SK-N-SH treated with all-trans-retinoic acid at 6 μM for 48 hours (cell line): Measurements from ENCODE around the gene AMELY.

Experiments
- ATAC-seq: fragments of 200-7000 bp; cut with Tn5 transposase; 3 replicates; pipeline ENCODE4 v1.9.1; 2020; ENCODE audit warnings: mild to moderate bottlenecking, moderate library complexity
- ARNTL ChIP-seq: fragments of 450-650 bp; formaldehyde crosslinking; IDR thresholded peaks from 2 replicates; pipeline ENCODE4 v1.5.0; 2020; ENCODE audit warnings: low read depth, mild to moderate bottlenecking, moderate library complexity, borderline replicate concordance
- BACH2 ChIP-seq: fragments of 250-450 bp; sonication (Bioruptor Pico); IDR thresholded peaks from 2 replicates; pipeline ENCODE4 v1.9.0; 2021; ENCODE audit warnings: mild to moderate bottlenecking, borderline replicate concordance
- CREB5 ChIP-seq: fragments of 250-450 bp; sonication (Bioruptor Pico); IDR thresholded peaks from 2 replicates; pipeline ENCODE4 v1.5.1; 2020; ENCODE audit warnings: low read depth, mild to moderate bottlenecking, moderate library complexity
- CSDC2 ChIP-seq: fragments of 250-450 bp; sonication (Bioruptor Pico); IDR thresholded peaks from 2 replicates; pipeline ENCODE4 v1.5.0; 2020; ENCODE audit warnings: mild to moderate bottlenecking, moderate library complexity
- CSRNP3 ChIP-seq: fragments of 250-450 bp; sonication (Bioruptor Pico); IDR thresholded peaks from 2 replicates; pipeline ENCODE4 v1.5.1; 2021; ENCODE audit warnings: mild to moderate bottlenecking, moderate library complexity
- ESRRG ChIP-seq: fragments of 250-450 bp; sonication (Bioruptor Pico); IDR thresholded peaks from 2 replicates; pipeline ENCODE4 v1.6.1; 2021; ENCODE audit warnings: mild to moderate bottlenecking
- GLIS3 ChIP-seq: fragments of 250-450 bp; sonication (Bioruptor Pico); IDR thresholded peaks from 2 replicates; pipeline ENCODE4 v1.5.0; 2020; ENCODE audit warnings: mild to moderate bottlenecking, moderate library complexity
- ISL1 ChIP-seq: fragments of 250-450 bp; sonication (Bioruptor Pico); IDR thresholded peaks from 2 replicates; pipeline ENCODE4 v2.1.2; 2022; ENCODE audit warnings: mild to moderate bottlenecking, moderate library complexity
- POU6F1 ChIP-seq: fragments of 250-450 bp; sonication (Bioruptor Pico); IDR thresholded peaks from 2 replicates; pipeline ENCODE4 v1.8.0; 2021; ENCODE audit warnings: low read depth, mild to moderate bottlenecking, moderate library complexity, borderline replicate concordance
- PPARA ChIP-seq: fragments of 250-450 bp; sonication (Bioruptor Pico); IDR thresholded peaks from 2 replicates; pipeline ENCODE4 v1.5.0; 2020; ENCODE audit warnings: mild to moderate bottlenecking, borderline replicate concordance
- RARB ChIP-seq: fragments of 250-450 bp; sonication (Bioruptor Pico); IDR thresholded peaks from 2 replicates; pipeline ENCODE4 v1.8.0; 2021; ENCODE audit warnings: mild to moderate bottlenecking, moderate library complexity
- SNAI2 ChIP-seq: fragments of 250-450 bp; sonication (Bioruptor Pico); IDR thresholded peaks from 2 replicates; pipeline ENCODE4 v1.5.0; 2020; ENCODE audit warnings: mild to moderate bottlenecking, moderate library complexity
- TCF4 ChIP-seq: fragments of 250-450 bp; sonication (Bioruptor Pico); IDR thresholded peaks from 2 replicates; pipeline ENCODE4 v1.8.0; 2021; ENCODE audit warnings: mild to moderate bottlenecking, moderate library complexity, borderline replicate concordance
- TOX ChIP-seq: fragments of 250-450 bp; sonication (Bioruptor Pico); IDR thresholded peaks from 2 replicates; pipeline ENCODE4 v1.8.0; 2021; ENCODE audit warnings: mild to moderate bottlenecking, moderate library complexity, borderline replicate concordance
- ZFP3 ChIP-seq: fragments of 250-450 bp; sonication (Bioruptor Pico); IDR thresholded peaks from 2 replicates; pipeline ENCODE4 v1.5.0; 2020; ENCODE audit warnings: mild to moderate bottlenecking, moderate library complexity
- ZFP30 ChIP-seq: fragments of 450-650 bp; formaldehyde crosslinking; IDR thresholded peaks from 2 replicates; pipeline ENCODE4 v1.5.0; 2022; ENCODE audit warnings: mild to moderate bottlenecking, moderate library complexity
- ZNF565 ChIP-seq: fragments of 450-650 bp; formaldehyde crosslinking; conservative IDR thresholded peaks from 2 replicates; pipeline ENCODE4 v1.5.0; 2020; ENCODE audit warnings: low read depth, mild to moderate bottlenecking, moderate library complexity
- TF ChIP-seq, protein P1 (sequence below): fragments of 250-450 bp; sonication (Bioruptor Pico); IDR thresholded peaks from 2 replicates; pipeline ENCODE4 v1.8.0; 2020; ENCODE audit warnings: mild to moderate bottlenecking, moderate library complexity, borderline replicate concordance
- TF ChIP-seq, protein P2 (sequence below): fragments of 250-450 bp; sonication (Bioruptor Pico); IDR thresholded peaks from 2 replicates; pipeline ENCODE4 v1.5.0; 2020; ENCODE audit warnings: mild to moderate bottlenecking, moderate library complexity

Gene AMELY

DNA sequence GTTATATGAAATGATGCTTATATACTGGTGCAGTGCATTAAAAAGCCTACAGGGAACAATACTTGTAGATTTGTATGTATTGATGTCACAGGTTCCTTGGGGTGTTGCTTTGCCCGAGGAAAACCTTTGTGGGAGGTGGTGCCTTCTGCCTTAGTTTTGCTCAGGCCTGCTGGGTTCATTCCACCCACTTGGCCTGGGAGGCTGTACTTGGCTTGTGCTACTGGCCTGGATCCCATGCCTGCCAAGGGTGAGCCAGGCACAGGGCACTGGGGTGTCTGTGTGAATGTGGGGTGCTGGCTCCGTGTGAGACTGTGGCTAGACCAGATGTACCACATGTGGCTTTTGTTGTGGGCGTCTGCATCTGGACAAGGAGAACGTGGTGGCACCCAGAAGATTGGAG, 16.7 kb upstream of the AMELY start (continued):
- TF ChIP-seq POU6F1 (CRISPR knock-in tag) (no peak), ARNTL (CRISPR knock-in tag) (no peak)

DNA sequence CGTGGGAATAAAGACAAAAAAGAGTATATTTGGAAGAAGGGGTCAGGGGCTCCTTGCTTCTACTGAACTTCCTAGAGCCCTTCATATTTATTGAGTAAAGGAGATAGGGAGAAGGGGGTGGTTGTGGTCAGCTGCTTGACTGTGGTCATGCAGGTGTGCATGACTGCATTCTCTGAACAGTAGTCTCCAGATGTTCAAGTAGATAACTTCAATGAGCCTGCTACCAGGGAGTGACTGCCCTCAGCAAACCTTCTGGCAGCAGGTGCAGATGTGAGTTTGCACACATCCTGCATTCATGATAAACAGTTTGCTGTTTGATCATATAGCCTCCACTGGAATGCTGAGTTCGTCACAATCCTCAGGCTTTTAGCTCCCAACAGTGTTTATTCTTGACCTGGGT, 9.5 kb upstream of the AMELY start:
- ATAC-seq, result no peak
- TF ChIP-seq GLIS3 (CRISPR knock-in tag) (no peak), PPARA (CRISPR knock-in tag) (no peak), ESRRG (CRISPR knock-in tag) (no peak), ZFP3 (CRISPR knock-in tag) (no peak), BACH2 (CRISPR knock-in tag) (no peak)
- TF ChIP-seq, protein P1, sequence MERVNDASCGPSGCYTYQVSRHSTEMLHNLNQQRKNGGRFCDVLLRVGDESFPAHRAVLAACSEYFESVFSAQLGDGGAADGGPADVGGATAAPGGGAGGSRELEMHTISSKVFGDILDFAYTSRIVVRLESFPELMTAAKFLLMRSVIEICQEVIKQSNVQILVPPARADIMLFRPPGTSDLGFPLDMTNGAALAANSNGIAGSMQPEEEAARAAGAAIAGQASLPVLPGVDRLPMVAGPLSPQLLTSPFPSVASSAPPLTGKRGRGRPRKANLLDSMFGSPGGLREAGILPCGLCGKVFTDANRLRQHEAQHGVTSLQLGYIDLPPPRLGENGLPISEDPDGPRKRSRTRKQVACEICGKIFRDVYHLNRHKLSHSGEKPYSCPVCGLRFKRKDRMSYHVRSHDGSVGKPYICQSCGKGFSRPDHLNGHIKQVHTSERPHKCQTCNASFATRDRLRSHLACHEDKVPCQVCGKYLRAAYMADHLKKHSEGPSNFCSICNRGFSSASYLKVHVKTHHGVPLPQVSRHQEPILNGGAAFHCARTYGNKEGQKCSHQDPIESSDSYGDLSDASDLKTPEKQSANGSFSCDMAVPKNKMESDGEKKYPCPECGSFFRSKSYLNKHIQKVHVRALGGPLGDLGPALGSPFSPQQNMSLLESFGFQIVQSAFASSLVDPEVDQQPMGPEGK, result no peak

DNA sequence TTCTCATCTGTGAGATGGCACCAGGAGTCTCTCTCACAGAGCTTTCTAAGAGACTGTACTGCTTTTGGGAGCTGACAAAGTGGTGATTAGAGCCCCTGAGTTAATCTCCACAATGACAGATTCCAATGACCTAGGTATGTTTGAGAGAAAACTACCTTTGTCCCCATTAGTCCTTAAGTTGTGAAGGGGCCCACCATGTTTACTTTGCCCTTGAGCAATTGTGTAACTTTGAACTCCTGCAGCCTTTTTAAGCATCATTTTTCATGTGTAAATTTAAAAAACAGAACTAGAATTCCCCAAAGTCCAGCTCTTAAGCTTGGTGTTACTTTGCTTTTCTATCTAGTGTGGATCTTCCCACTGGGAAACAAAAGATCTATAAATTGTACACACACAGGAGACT, 1.8 kb upstream of the AMELY start:
- no peak for TF ChIP-seq CSRNP3 (CRISPR knock-in tag)
- TF ChIP-seq ISL1 (CRISPR knock-in tag), result no peak
- no peak for TF ChIP-seq PPARA (CRISPR knock-in tag)
- TF ChIP-seq ZNF565 (CRISPR knock-in tag), result no peak
- TF ChIP-seq ARNTL (CRISPR knock-in tag), result no peak
- no peak for TF ChIP-seq BACH2 (CRISPR knock-in tag)
- no peak for TF ChIP-seq TOX (CRISPR knock-in tag)
- TF ChIP-seq, all 23 proteins: peak for 0
- ATAC-seq, result no peak

GRCh38 chrY:6910372-6911252, 940 bp downstream of the AMELY start, which contains the start of gene TBL1Y:
Gene TBL1Y, plus strand, starts transcription at chrY:6910697. Its CDS starts 114,388 bp downstream, at chrY:7025085.
- TF ChIP-seq, protein P2, sequence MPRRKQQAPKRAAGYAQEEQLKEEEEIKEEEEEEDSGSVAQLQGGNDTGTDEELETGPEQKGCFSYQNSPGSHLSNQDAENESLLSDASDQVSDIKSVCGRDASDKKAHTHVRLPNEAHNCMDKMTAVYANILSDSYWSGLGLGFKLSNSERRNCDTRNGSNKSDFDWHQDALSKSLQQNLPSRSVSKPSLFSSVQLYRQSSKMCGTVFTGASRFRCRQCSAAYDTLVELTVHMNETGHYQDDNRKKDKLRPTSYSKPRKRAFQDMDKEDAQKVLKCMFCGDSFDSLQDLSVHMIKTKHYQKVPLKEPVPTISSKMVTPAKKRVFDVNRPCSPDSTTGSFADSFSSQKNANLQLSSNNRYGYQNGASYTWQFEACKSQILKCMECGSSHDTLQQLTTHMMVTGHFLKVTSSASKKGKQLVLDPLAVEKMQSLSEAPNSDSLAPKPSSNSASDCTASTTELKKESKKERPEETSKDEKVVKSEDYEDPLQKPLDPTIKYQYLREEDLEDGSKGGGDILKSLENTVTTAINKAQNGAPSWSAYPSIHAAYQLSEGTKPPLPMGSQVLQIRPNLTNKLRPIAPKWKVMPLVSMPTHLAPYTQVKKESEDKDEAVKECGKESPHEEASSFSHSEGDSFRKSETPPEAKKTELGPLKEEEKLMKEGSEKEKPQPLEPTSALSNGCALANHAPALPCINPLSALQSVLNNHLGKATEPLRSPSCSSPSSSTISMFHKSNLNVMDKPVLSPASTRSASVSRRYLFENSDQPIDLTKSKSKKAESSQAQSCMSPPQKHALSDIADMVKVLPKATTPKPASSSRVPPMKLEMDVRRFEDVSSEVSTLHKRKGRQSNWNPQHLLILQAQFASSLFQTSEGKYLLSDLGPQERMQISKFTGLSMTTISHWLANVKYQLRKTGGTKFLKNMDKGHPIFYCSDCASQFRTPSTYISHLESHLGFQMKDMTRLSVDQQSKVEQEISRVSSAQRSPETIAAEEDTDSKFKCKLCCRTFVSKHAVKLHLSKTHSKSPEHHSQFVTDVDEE (CRISPR knock-in tag), result no peak
- TF ChIP-seq ESRRG (CRISPR knock-in tag) (no peak), CSRNP3 (CRISPR knock-in tag) (no peak), PPARA (CRISPR knock-in tag) (no peak), TCF4 (no peak), GLIS3 (CRISPR knock-in tag) (no peak), BACH2 (CRISPR knock-in tag) (no peak), ZFP3 (CRISPR knock-in tag) (no peak), ZFP30 (CRISPR knock-in tag) (no peak), TOX (CRISPR knock-in tag) (no peak), SNAI2 (CRISPR knock-in tag) (no peak), ARNTL (CRISPR knock-in tag) (no peak), CSDC2 (no peak), RARB (CRISPR knock-in tag) (no peak), CREB5 (CRISPR knock-in tag) (no peak)
- TF ChIP-seq, protein P1, result no peak
- ATAC-seq, result no peak
